HepG2 (cell line): ENCODE data around the gene MAPK8IP1. TPM values are rescaled to one million over a fixed set of nuclear protein-coding genes. Genes with fewer than 3 reads are reported as not detected.

Experiments
- ATAC-seq: fragments of 200-7000 bp; cut with Tn5 transposase; 3 replicates; pipeline ENCODE4 v1.9.1; 2020; ENCODE audit warnings: mild to moderate bottlenecking, moderate library complexity
- BruUV-seq: library from RNA; stranded (reverse); fragments of 400-500 nt; replicated peaks from 2 replicates; lab custom pipeline; 2021; lab: Mats Ljungman, UMichigan
- CTCF ChIA-PET: fragments of 300-600 bp; formaldehyde crosslinking; extraction: SDS; loops from one replicate; lab custom pipeline; 2021; ENCODE audit warnings: low total read pairs, inconsistent platforms, low intra/inter-chr PET ratio; lab: Yijun Ruan, JAX
- POLR2A ChIA-PET: fragments of 350-600 bp; sonication (Branson Sonifier 250); formaldehyde crosslinking; loops from one replicate; lab custom pipeline; 2020; ENCODE audit warnings: antibody characterized with exemption, inconsistent platforms; lab: Yijun Ruan, JAX
- DNase-seq: peaks from one replicate; pipeline ENCODE4 v3.0.0-alpha.2; 2015; ENCODE audit warnings: low spot score
- FAIRE-seq: peaks from 3 replicates; lab custom pipeline; 2011; peaks lifted over from hg19 to GRCh38; lab: Jason Lieb, UNC
- H2AFZ ChIP-seq: one replicate; pipeline ENCODE4 v1.6.1; 2011; ENCODE audit warnings: low read length, inconsistent platforms
- H3K27ac ChIP-seq: fragments of 300-600 bp; 3 replicates; pipeline ENCODE4 v1.8.0; 2011; ENCODE audit warnings: mixed run types, mild to moderate bottlenecking, mixed read lengths, low read length, inconsistent platforms; ENCODE audit not compliant: insufficient read depth; ENCODE audit errors: extremely low read length
- H3K27me3 ChIP-seq, 2 experiments: fragments of 200-600 bp in 1 of 2; 2 replicates in 1 of 2; 3 replicates in 1 of 2; pipeline versions ENCODE4 v1.6.0 to v1.8.0; 2011; ENCODE audit warnings: low read length in 2 of 2, mild to moderate bottlenecking in 2 of 2, moderate library complexity in 2 of 2, inconsistent platforms in 1 of 2; ENCODE audit not compliant: insufficient read depth in 2 of 2, control insufficient read depth in 1 of 2
- H3K36me3 ChIP-seq, 2 experiments: fragments of 200-600 bp in 1 of 2; replicated peaks in 1 of 2; 2 replicates in 1 of 2; 3 replicates in 1 of 2; pipeline versions ENCODE4 v1.5.1 to v1.8.0; 2011; ENCODE audit warnings: low read length in 2 of 2, inconsistent platforms in 1 of 2; ENCODE audit not compliant: insufficient read depth in 2 of 2, control insufficient read depth in 1 of 2
- H3K4me1 ChIP-seq: 2 replicates; pipeline ENCODE4 v1.5.1; 2012; ENCODE audit warnings: low read length, inconsistent platforms; ENCODE audit not compliant: insufficient read depth
- H3K4me2 ChIP-seq: 2 replicates; pipeline ENCODE4 v1.6.0; 2011; ENCODE audit warnings: low read depth, low read length, inconsistent platforms
- H3K4me3 ChIP-seq, 3 experiments: fragments of 200-600 bp in 1 of 3; sonication (generic), shearing (Covaris generic) in 1 of 3; replicated peaks in 1 of 3; 2 replicates each; pipeline ENCODE4 v1.5.1; 2011 to 2016; ENCODE audit warnings: low read length in 3 of 3, inconsistent platforms in 2 of 3, low read depth in 2 of 3, mild to moderate bottlenecking in 2 of 3, control low read depth in 1 of 3, mixed read lengths in 1 of 3; ENCODE audit not compliant: insufficient read depth in 1 of 3
- H3K79me2 ChIP-seq: one replicate; pipeline ENCODE4 v1.6.1; 2011; ENCODE audit warnings: low read length, inconsistent platforms; ENCODE audit not compliant: insufficient read depth
- H3K9ac ChIP-seq: 2 replicates; pipeline ENCODE4 v1.6.0; 2011; ENCODE audit warnings: mild to moderate bottlenecking, low read depth, low read length, inconsistent platforms; ENCODE audit not compliant: insufficient read depth
- H3K9me3 ChIP-seq: 2 replicates; pipeline ENCODE4 v1.5.1; 2012; ENCODE audit warnings: mild to moderate bottlenecking, low read length
- H4K20me1 ChIP-seq: 2 replicates; pipeline ENCODE4 v1.6.0; 2011; ENCODE audit warnings: inconsistent platforms, mild to moderate bottlenecking, low read length, moderate library complexity; ENCODE audit not compliant: insufficient read depth
- MAFG ChIP-seq: sonication (generic); formaldehyde crosslinking; IDR thresholded peaks from 2 replicates; pipeline ENCODE4 v1.5.1; 2020; ENCODE audit warnings: mild to moderate bottlenecking, missing genetic modification reagents
- NR2C2 ChIP-seq: sonication (generic); formaldehyde crosslinking; IDR thresholded peaks from 2 replicates; pipeline ENCODE4 v1.4.0; 2020; ENCODE audit warnings: missing genetic modification reagents, mild to moderate bottlenecking, moderate library complexity, borderline replicate concordance
- POLR2G ChIP-seq: fragments of 200-400 bp; formaldehyde crosslinking; IDR thresholded peaks from 2 replicates; pipeline ENCODE4 v1.6.1; 2018; ENCODE audit warnings: mild to moderate bottlenecking, low read depth, low read length, moderate library complexity
- WGBS: methylation state at CpG from one replicate; pipeline ENCODE4 v1.1.6; 2017; ENCODE audit warnings: low lambda C conversion rate; 5-methylcytosine and 5-hydroxymethylcytosine counted together
- in situ Hi-C: cut with HindIII; loops from 2 replicates; pipeline ENCODE4 v1.10.0; 2017; ENCODE audit warnings: low pct_unique_long_range_greater_than_20kb; ENCODE audit not compliant: extremely low pct_ligation_motif_present
- intact Hi-C: fragments of 100-400 bp; cut with micrococcal nuclease; formaldehyde crosslinking; loops from one replicate; pipeline ENCODE4 v1.10.0; 2022; ENCODE audit not compliant: unreplicated experiment
- polyA plus RNA-seq, 8 experiments: library from polyadenylated mRNA; depleted of rRNA in 3 of 8; stranded (reverse) in 7 of 8; unstranded in 1 of 8; fragments of >200 nt; fragmentation: Illumina TruSeq in 4 of 8; extraction: Trizol in 4 of 8; gene quantifications; 2 replicates each; pipeline versions ENCODE4 v1.2.1 to v1.2.3, GENCODE V29; 2011 to 2016; ENCODE audit warnings: low read depth in 4 of 8, missing spikeins in 1 of 8, mixed read lengths in 1 of 8; ENCODE audit not compliant: insufficient read depth in 1 of 8
- total RNA-seq, 5 experiments: library from RNA; depleted of rRNA; stranded (reverse); fragments of >200 nt; fragmentation: Illumina TruSeq; extraction: Trizol; gene quantifications; 2 replicates each; pipeline ENCODE4 v1.2.3, GENCODE V29; 2016; ENCODE audit warnings: low read depth in 1 of 5
- TF ChIP-seq, protein P1 (sequence below): sonication (generic); formaldehyde crosslinking; IDR thresholded peaks from 2 replicates; pipeline ENCODE4 v1.4.0; 2020; ENCODE audit warnings: mild to moderate bottlenecking, low read depth, missing genetic modification reagents

Gene MAPK8IP1
- total and polyA plus RNA-seq, 2 of the 13 experiments (the other 11 are each of a cell fraction or from before 2014, with no cell fraction given), result 2.2 to 4.2 TPM

DNA sequence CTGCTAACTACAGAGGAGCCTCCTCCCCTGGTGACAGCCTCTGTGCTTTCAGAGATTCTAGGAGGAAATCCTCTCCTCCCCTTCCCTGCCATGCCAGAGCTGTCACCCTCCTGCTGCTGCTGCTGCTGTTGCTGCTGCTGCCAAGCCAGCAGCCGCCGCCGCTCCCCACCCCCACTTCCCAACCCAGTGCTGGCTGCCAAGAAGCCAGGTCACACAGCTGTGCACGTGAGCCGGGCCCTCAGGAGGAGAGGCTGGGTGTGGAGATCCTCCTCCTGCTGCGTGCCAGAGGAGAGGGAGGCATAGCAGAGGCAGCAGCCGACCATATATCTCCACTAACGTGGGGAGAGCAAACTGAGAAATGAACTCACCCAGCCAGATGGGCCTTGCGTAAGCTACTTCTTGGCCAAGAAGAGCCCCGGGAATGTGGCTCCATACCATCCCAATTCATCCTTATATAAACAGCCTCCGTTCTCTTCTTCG is 25.8 kb upstream of the MAPK8IP1 start (continued):
- TF ChIP-seq, protein P1, sequence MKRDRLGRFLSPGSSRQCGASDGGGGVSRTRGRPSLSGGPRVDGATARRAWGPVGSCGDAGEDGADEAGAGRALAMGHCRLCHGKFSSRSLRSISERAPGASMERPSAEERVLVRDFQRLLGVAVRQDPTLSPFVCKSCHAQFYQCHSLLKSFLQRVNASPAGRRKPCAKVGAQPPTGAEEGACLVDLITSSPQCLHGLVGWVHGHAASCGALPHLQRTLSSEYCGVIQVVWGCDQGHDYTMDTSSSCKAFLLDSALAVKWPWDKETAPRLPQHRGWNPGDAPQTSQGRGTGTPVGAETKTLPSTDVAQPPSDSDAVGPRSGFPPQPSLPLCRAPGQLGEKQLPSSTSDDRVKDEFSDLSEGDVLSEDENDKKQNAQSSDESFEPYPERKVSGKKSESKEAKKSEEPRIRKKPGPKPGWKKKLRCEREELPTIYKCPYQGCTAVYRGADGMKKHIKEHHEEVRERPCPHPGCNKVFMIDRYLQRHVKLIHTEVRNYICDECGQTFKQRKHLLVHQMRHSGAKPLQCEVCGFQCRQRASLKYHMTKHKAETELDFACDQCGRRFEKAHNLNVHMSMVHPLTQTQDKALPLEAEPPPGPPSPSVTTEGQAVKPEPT (CRISPR knock-in tag), result no peak
- TF ChIP-seq POLR2G, result no peak
- TF ChIP-seq, all 625 proteins: peak for 0

DNA sequence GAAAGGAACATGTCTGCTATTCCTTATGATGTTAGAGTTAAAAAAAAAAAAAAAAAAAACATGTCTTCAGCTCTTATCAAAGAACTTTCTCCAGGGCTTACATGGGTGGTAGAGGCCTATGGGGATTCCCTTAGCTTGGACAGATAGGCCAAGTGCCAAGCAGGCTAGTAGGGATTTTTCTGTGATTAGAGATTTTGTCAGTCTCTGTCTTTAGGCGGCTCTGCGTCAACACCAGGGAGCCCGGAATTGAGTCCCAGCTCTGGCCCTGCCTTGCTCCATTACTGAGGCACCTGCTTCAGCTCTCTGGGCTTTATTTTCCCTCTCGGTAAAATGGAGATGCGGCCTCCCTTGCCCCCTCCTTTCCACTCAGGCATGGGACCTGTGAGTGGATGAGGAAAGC is 25.1 kb upstream of the MAPK8IP1 start:
- in situ Hi-C loops, result no loop called here

More for the DNA sequence above, 25.1 kb upstream of the MAPK8IP1 start:
- no TSS peak for BruUV-seq
- Histone ChIP-seq H3K4me1 (no peaks in the 10 kb centered on the region), H3K27me3 (no peaks in the 10 kb centered on the region), H3K9ac (no peak overlapping the region), H3K4me2 (no peak overlapping the region), H3K36me3 (peaks cover 24 to 82% of the 10 kb centered on the region in 2 experiments), H3K9me3 (no peaks in the 10 kb centered on the region), H3K4me3 (no peak overlapping the region), H3K79me2 (no peaks in the 10 kb centered on the region), H3K27ac (no peak overlapping the region), H2AFZ (no peak overlapping the region), H4K20me1 (no peaks in the 10 kb centered on the region)
- POLR2A ChIA-PET, result no interaction called here
- CTCF ChIA-PET, result no interaction called here
- FAIRE-seq, result no peak
- DNase-seq, result no peak
- intact Hi-C loops, result no loop called here
- WGBS, result 97% methylated on average over 5 of the region's 5 CpGs
- TF ChIP-seq NR2C2, result no peak
- no peak for TF ChIP-seq MAFG
- ATAC-seq, result no peak
